MM.1S (cell line): ENCODE measurements around the gene ARMC9.

Source experiments
- DNase-seq: peaks from one replicate; pipeline ENCODE4 v3.0.0-alpha.2; 2015
- H2AFZ ChIP-seq: fragments of 300-600 bp; sonication (generic); 2 replicates; pipeline ENCODE4 v1.6.0; 2016; ENCODE audit warnings: antibody characterized with exemption, low read length
- H3F3A ChIP-seq: fragments of 300-600 bp; sonication (generic); 2 replicates; pipeline ENCODE4 v1.6.1; 2016; ENCODE audit warnings: mild to moderate bottlenecking, antibody characterized with exemption, low read length, moderate library complexity, mixed read lengths; ENCODE audit not compliant: insufficient read depth
- H3K27ac ChIP-seq: fragments of 300-600 bp; sonication (generic); 2 replicates; pipeline ENCODE4 v1.5.1; 2016; ENCODE audit warnings: mild to moderate bottlenecking, low read length
- H3K27me3 ChIP-seq: fragments of 300-600 bp; sonication (generic); replicated peaks from 2 replicates; pipeline ENCODE4 v1.6.0; 2016; ENCODE audit warnings: low read length; ENCODE audit not compliant: insufficient read depth
- H3K36me3 ChIP-seq: fragments of 300-600 bp; sonication (generic); replicated peaks from 2 replicates; pipeline ENCODE4 v1.6.1; 2016; ENCODE audit warnings: mild to moderate bottlenecking, low read length, mixed read lengths; ENCODE audit not compliant: insufficient read depth
- H3K4me1 ChIP-seq: fragments of 300-600 bp; sonication (generic); 2 replicates; pipeline ENCODE4 v1.6.1; 2016; ENCODE audit warnings: low read length, mixed read lengths
- H3K4me2 ChIP-seq: fragments of 300-600 bp; sonication (generic); 2 replicates; pipeline ENCODE4 v1.6.0; 2016; ENCODE audit warnings: low read depth, low read length
- H3K4me3 ChIP-seq: fragments of 300-600 bp; sonication (generic); 2 replicates; pipeline ENCODE4 v1.5.1; 2016; ENCODE audit warnings: low read length, mixed read lengths
- H3K79me2 ChIP-seq: fragments of 300-600 bp; sonication (generic); 2 replicates; pipeline ENCODE4 v1.6.1; 2016; ENCODE audit warnings: mixed run types, low read length, mixed read lengths
- H3K9ac ChIP-seq: fragments of 300-600 bp; sonication (generic); 2 replicates; pipeline ENCODE4 v1.6.1; 2016; ENCODE audit warnings: low read length, mixed read lengths
- H3K9me2 ChIP-seq: fragments of 300-600 bp; sonication (generic); replicated peaks from 2 replicates; pipeline ENCODE4 v1.6.1; 2016; ENCODE audit warnings: mild to moderate bottlenecking, low read length, mixed read lengths; ENCODE audit not compliant: insufficient read depth
- H3K9me3 ChIP-seq: fragments of 300-600 bp; sonication (generic); replicated peaks from 2 replicates; pipeline ENCODE4 v1.6.1; 2016; ENCODE audit warnings: mild to moderate bottlenecking, low read length, mixed read lengths; ENCODE audit not compliant: insufficient read depth
- H4K20me1 ChIP-seq: fragments of 300-600 bp; sonication (generic); 2 replicates; pipeline ENCODE4 v1.6.1; 2016; ENCODE audit warnings: mild to moderate bottlenecking, low read length, moderate library complexity, mixed read lengths; ENCODE audit not compliant: insufficient read depth
- EZH2 ChIP-seq: fragments of 300-600 bp; sonication (generic); optimal IDR thresholded peaks from 2 replicates; pipeline ENCODE3; 2017; ENCODE audit warnings: low read depth, mild to moderate bottlenecking, antibody characterized with exemption, low read length, mixed read lengths
- EZH2phosphoT487 ChIP-seq: fragments of 300-600 bp; sonication (generic); IDR thresholded peaks from 2 replicates; pipeline ENCODE4 v1.6.1; 2018; ENCODE audit warnings: antibody characterized with exemption, low read length
- TF ChIP-seq, protein P1 (sequence below): fragments of 300-600 bp; sonication (generic); IDR thresholded peaks from 2 replicates; pipeline ENCODE4 v1.5.1; 2016; ENCODE audit warnings: antibody characterized with exemption, low read length, mixed read lengths

The ARMC9 gene

DNA sequence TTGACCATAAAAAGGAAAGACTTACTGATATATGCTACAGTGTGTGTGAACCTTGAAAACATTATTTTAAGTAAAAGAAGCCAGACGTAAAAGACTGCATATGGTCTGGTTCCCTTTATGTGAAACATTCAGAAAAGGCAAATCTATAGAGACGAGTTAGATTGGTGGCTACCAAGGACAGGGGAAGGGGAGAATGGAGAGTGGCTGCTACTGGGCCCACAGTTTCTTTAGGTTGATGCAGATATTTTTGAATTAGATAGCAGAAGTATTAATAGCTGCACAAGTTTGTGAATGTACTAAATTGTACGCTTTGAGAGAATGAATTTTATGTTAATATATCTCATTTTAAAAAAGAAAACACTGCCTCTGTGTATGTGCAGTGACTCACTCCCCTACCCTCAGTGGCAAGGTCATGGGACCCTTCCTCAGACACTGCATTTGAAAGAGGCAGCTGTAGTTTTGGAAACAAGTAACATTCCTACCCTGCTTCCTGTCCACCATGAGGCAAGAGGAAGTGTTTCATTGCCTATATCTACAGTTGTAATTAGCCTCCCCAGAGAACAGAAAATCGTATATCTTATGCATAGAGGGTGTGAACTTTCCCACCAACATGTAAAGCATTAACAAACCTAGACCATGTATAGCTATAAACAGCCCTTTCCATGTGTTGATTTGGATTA lies 29.8 kb upstream of the ARMC9 start:
- H3K36me3 ChIP-seq: no peaks in the 10 kb centered on the region; the same call in 1 of the 2 replicates
- H2AFZ ChIP-seq: no peak overlapping the region
- H3K4me2 ChIP-seq: no peak overlapping the region
- no peaks in the 10 kb centered on the region for H3K4me1 ChIP-seq
- H3K27ac ChIP-seq: no peak overlapping the region
- H3K27me3 ChIP-seq: no peaks in the 10 kb centered on the region
- H3F3A ChIP-seq: no peaks in the 10 kb centered on the region
- H3K4me3 ChIP-seq: no peak overlapping the region
- TF ChIP-seq EZH2phosphoT487 (no peak), EZH2 (no peak)
- TF ChIP-seq, protein P1, sequence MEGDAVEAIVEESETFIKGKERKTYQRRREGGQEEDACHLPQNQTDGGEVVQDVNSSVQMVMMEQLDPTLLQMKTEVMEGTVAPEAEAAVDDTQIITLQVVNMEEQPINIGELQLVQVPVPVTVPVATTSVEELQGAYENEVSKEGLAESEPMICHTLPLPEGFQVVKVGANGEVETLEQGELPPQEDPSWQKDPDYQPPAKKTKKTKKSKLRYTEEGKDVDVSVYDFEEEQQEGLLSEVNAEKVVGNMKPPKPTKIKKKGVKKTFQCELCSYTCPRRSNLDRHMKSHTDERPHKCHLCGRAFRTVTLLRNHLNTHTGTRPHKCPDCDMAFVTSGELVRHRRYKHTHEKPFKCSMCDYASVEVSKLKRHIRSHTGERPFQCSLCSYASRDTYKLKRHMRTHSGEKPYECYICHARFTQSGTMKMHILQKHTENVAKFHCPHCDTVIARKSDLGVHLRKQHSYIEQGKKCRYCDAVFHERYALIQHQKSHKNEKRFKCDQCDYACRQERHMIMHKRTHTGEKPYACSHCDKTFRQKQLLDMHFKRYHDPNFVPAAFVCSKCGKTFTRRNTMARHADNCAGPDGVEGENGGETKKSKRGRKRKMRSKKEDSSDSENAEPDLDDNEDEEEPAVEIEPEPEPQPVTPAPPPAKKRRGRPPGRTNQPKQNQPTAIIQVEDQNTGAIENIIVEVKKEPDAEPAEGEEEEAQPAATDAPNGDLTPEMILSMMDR: no peak
- no peaks in the 10 kb centered on the region for H3K79me2 ChIP-seq
- no peaks in the 10 kb centered on the region for H3K9me3 ChIP-seq
- H3K9ac ChIP-seq: no peak overlapping the region
- no peaks in the 10 kb centered on the region for H4K20me1 ChIP-seq
- H3K9me2 ChIP-seq: no peaks in the 10 kb centered on the region
- DNase-seq: no peak

DNA sequence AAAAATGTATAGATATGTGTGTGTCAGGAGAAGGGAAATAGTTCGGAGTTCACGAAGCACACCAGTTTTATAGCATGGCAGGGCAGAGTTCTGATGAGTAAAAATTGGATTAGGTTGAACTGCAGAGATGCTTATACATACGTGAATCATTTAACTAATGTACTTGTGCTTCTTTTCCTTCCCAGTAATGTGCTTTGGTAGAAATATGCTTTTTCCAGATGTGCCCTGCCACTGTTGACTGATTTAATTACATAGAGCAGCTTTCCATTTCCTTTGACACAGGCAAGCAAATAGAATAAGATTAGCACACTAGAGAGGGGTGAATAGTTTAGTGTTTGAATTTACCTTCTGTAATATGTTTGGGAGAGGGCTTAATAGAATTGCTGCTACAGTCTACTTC lies 28.9 kb upstream of the ARMC9 start:
- no peaks in the 10 kb centered on the region for H3F3A ChIP-seq
- no peaks in the 10 kb centered on the region for H3K9me2 ChIP-seq
- no peaks in the 10 kb centered on the region for H4K20me1 ChIP-seq
- no peak overlapping the region for H3K4me3 ChIP-seq
- TF ChIP-seq EZH2phosphoT487 (no peak), EZH2 (no peak)
- TF ChIP-seq, protein P1: no peak
- no peaks in the 10 kb centered on the region for H3K27me3 ChIP-seq
- H3K4me2 ChIP-seq: no peak overlapping the region
- H3K36me3 ChIP-seq: no peaks in the 10 kb centered on the region; the same call in 1 of the 2 replicates
- H3K4me1 ChIP-seq: no peaks in the 10 kb centered on the region
- H3K9ac ChIP-seq: no peak overlapping the region
- DNase-seq: no peak
- H2AFZ ChIP-seq: no peak overlapping the region
- H3K27ac ChIP-seq: no peak overlapping the region
- H3K79me2 ChIP-seq: no peaks in the 10 kb centered on the region
- H3K9me3 ChIP-seq: no peaks in the 10 kb centered on the region

DNA sequence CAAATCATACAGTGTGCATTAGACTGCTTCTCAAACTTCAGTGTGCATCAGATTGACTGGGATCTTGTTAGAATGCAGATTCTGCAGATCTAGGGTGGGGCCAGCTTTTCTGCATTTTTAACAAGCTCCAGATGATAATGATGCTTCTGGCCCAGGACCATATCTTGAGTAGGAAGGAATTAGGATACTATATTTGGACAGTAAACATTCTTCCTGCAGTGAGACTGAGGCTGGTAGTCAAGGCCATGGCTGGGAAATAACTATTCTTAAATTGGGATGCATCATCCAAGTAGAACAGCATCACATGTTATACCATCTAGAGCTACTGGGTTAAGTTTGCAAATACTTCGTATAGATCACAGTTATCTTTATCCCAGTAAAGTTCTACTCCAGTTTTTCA lies 28.4 kb upstream of the ARMC9 start:
- H2AFZ ChIP-seq: no peak overlapping the region
- H3K4me2 ChIP-seq: no peak overlapping the region
- H3F3A ChIP-seq: no peaks in the 10 kb centered on the region
- H3K9ac ChIP-seq: no peak overlapping the region
- no peak for DNase-seq
- no peaks in the 10 kb centered on the region for H3K27me3 ChIP-seq
- H3K79me2 ChIP-seq: no peaks in the 10 kb centered on the region
- H4K20me1 ChIP-seq: no peaks in the 10 kb centered on the region
- no peak overlapping the region for H3K27ac ChIP-seq
- TF ChIP-seq, protein P1: no peak
- H3K36me3 ChIP-seq: no peaks in the 10 kb centered on the region; the same call in 1 of the 2 replicates
- no peaks in the 10 kb centered on the region for H3K9me2 ChIP-seq
- no peaks in the 10 kb centered on the region for H3K9me3 ChIP-seq
- H3K4me1 ChIP-seq: no peaks in the 10 kb centered on the region
- no peak overlapping the region for H3K4me3 ChIP-seq
